H1 (cell line): ENCODE measurements around the gene SLIT3. TPM values are rescaled to one million over a fixed set of nuclear protein-coding genes. Genes with fewer than 3 reads are reported as not detected.

ENCODE experiments used
- BCL11A ChIP-seq, 2 experiments: IDR thresholded peaks; one replicate each; pipeline ENCODE4 v1.6.1; 2011; ENCODE audit warnings: low read depth in 2 of 2, low read length in 2 of 2, mild to moderate bottlenecking in 2 of 2
- CTBP2 ChIP-seq: IDR thresholded peaks from 2 replicates; pipeline ENCODE4 v1.7.0; 2011; ENCODE audit warnings: borderline replicate concordance, mild to moderate bottlenecking, moderate library complexity, mixed read lengths, low read length; ENCODE audit not compliant: insufficient read depth, insufficient read length
- EGR1 ChIP-seq: IDR thresholded peaks from 2 replicates; pipeline ENCODE4 v1.6.1; 2011; ENCODE audit warnings: low read depth, low read length, borderline replicate concordance
- EZH2 ChIP-seq: fragments of 200-600 bp; sonication (generic); IDR thresholded peaks from 2 replicates; pipeline ENCODE4 v1.7.1; 2012; ENCODE audit warnings: low read depth, mild to moderate bottlenecking, moderate library complexity, low read length, inconsistent platforms; ENCODE audit not compliant: severe bottlenecking
- JUND ChIP-seq: IDR thresholded peaks from 2 replicates; pipeline ENCODE4 v1.6.1; 2011; ENCODE audit warnings: mild to moderate bottlenecking, improper control_type of control experiment, low read length
- SIRT6 ChIP-seq: IDR thresholded peaks from one replicate; pipeline ENCODE4 v1.7.1; 2012; ENCODE audit warnings: low read length, inconsistent platforms
- TCF12 ChIP-seq: IDR thresholded peaks from 2 replicates; pipeline ENCODE4 v1.6.1; 2011; ENCODE audit warnings: low read depth, mild to moderate bottlenecking, low read length
- YY1 ChIP-seq: IDR thresholded peaks from 2 replicates; pipeline ENCODE4 v1.6.1; 2011; ENCODE audit warnings: low read depth, mild to moderate bottlenecking, low read length
- polyA plus RNA-seq, 7 experiments: library from polyadenylated mRNA; depleted of rRNA in 3 of 7; stranded (reverse) in 5 of 7; unstranded in 2 of 7; fragments of >200 nt in 5 of 7; fragments of 200-250 nt in 2 of 7; gene quantifications; 1 replicate in 5 of 7; 2 replicates in 1 of 7; 4 replicates in 1 of 7; pipeline versions ENCODE4 v1.2.1 to v1.2.3, GENCODE V29; 2011 to 2013; ENCODE audit warnings: missing spikeins in 2 of 7, mixed read lengths in 2 of 7
- total RNA-seq: library from RNA; stranded (reverse); fragmentation: NEBNext Ultra II Directional; extraction: Animal tissue kit (Norgen Biotek cat#: 25700); gene quantifications from 2 replicates; pipeline ENCODE4 v1.2.1, GENCODE V29; 2021

The SLIT3 gene
- total and polyA plus RNA-seq, 2 of the 8 experiments (the other 6 are each of a cell fraction or from before 2014, with no cell fraction given): 1.1 to 1.2 TPM

DNA sequence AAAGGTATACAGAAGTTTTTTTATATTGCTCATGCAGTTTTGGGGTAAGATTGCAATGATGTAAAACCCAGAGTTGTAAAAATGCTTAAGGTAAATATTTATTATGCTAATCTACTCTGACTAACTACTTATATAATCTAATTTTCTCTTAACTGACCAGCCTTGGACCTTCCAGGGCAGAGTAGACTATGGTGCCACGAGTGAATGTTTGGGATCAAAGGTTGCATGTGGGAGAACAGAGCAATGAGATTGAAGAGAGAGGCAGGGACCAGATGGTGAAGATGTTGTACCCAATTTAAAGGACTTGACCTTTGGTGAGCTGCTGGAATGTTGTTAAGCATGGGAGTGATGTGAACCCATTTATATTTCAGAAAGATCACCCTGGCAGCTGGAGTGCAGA lies 686.9 kb downstream of the SLIT3 start (continued):
- TF ChIP-seq EZH2 (no peak), CTBP2 (no peak), YY1 (no peak), TCF12 (no peak), SIRT6 (no peak), JUND (no peak), EGR1 (no peak), BCL11A (IDR thresholded peaks at IDR 0.05; ENCODE audit: low read depth in 2 of 2, low read length in 2 of 2) (no peak)
- TF ChIP-seq, all 59 proteins: peak for 0
